Stromal cell of bone marrow (primary cell): ENCODE results near the gene GHR.
"Not testable (repeated sequence)": the region's sequence is repeated elsewhere in the genome, so short reads cannot be mapped to it uniquely, and the experiment has no call there.

Experiments used
- DNase-seq: peaks from one replicate; pipeline ENCODE4 v3.0.0-alpha.2; 2012; ENCODE audit warnings: low read depth

Gene GHR

DNA sequence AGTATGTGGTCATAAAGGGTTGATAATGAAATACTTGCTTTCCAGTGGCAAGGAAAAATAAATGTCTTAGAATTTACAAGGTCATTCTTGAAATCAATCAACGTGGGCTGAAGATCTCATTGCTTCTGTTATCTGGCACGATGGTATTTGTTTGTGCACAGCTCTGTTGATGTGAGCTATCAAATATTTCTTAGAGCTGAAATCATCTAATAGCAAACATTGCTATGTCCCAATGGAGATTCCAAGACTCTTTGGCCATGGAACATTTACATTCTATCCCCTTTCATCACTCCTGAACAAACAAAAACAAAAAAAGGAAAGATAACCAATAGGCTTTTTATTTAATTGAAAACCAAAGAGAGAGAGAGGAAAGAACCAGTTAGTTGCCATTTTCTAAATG lies 221.9 kb downstream of the GHR start:
- DNase-seq: no peak

- DNase-seq: no peak
Observed at GRCh38 chr5:42648036-42648435, 224.8 kb downstream of the GHR start.

DNA sequence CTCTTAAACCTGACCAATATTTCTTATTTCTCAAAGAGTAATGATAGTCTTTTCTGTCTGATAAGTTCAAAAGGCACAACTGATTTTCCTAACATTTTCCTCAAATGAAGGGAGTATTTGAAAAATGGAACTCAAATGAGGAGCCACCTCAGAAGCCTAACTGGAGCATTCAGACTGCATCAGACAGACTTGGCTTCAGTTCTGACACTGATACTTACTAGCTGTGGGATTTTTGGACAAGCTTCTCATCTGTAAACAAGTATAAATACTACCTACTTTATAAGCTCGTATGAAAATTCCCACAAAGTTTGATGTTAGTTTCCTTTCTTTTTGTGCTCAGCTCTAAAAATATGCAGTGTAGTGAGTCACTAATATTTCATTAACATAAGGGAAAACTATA lies 225.7 kb downstream of the GHR start:
- DNase-seq: no peak

DNA sequence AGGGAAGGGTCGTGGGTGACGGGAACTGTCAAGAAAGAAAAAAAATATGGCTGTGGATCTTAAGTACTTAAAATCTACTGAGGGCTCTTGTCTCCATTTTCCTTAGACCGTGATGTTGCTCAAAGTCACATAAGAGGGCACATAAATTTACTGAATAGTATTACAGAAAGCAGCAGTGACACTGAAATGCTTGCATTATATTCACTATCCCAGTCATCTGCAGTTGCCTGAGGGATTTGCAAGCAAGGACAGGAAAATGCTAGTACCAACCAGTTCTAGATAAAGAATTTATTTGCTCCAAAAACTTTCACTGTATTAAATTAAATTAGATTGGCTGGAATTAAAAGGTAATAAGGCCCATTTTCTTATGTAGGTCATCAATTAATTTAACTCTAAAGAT lies 226.8 kb downstream of the GHR start:
- no peak for DNase-seq

DNA sequence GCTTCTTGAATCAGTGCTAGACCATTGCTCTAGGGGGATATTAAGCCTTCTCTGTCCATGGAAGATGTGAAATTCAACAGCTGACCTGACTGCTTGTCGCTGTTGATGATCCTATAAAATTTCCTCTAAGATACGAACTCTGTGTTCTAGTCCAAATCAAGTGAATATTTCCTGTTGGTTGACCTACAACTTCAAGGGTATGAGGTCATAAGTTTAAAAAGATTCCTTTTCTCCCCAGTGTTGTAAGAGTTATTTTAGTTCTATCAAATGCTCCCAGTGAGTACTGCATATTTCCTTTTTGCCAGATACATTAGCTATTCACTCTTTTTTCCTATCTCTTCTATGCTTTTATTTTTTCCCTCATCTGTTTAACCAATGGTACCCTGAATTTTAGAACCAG lies 230.5 kb downstream of the GHR start:
- DNase-seq: no peak

DNA sequence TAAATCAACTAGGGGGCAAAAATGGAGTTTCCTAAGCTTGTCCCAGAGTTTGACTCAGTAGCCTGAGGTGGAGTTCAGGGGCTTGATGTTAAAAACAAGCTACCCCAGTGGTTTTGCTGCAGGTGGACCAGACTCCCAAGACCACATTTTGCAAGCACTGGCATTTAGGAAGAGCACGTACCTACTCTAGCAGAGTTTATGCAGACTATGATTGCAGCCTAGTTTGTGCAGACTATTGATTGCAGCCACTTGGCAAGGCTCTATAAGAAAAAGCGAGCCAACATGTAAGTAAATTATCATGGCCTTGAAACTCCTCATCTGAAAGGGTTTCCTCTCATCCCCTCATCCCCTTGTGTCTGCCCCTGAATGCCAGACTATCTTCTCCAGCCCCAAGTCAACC lies 231.4 kb downstream of the GHR start:
- no peak for DNase-seq

- DNase-seq: no peak
Observed at GRCh38 chr5:42655982-42656650, 232.9 kb downstream of the GHR start.

- DNase-seq: no peak
Observed at GRCh38 chr5:42656651-42657015, 233.4 kb downstream of the GHR start.

DNA sequence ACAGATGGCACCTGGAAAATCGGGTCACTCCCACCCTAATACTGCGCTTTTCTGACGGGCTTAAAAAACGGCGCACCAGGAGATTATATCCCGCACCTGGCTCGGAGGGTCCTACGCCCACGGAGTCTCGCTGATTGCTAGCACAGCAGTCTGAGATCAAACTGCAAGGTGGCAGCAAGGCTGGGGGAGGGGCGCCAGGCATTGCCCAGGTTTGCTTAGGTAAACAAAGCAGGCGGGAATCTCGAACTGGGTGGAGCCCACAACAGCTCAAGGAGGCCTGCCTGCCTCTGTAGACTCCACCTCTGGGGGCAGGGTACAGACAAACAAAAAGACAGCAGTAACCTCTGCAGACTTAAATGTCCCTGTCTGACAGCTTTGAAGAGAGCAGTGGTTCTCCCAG lies 236.6 kb downstream of the GHR start:
- not testable (repeated sequence) for DNase-seq

DNA sequence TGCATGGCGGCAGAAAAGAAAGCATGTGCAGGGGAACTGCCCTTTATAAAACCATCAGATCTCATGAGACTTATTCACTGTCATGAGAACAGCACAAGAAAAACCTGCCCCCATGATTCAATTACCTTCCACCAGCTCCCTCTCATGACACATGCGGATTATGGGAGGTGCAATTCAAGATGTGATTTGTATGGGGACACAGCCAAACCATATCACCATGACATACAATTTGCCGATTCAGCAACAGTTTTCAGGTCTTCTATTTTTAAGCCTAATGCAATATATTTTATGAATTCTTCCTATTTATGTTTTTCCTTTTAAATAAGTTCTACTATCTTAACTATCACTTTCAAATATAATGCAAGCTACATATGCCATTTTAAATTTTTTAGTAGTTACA lies 242.6 kb downstream of the GHR start:
- DNase-seq: no peak

- DNase-seq: no peak
Observed at GRCh38 chr5:42666869-42667268, 243.6 kb downstream of the GHR start.

GRCh38 chr5:42668254-42668653 lies 245.0 kb downstream of the GHR start:
- no peak for DNase-seq

- no peak for DNase-seq
Observed at GRCh38 chr5:42672925-42673324, 249.7 kb downstream of the GHR start.

DNA sequence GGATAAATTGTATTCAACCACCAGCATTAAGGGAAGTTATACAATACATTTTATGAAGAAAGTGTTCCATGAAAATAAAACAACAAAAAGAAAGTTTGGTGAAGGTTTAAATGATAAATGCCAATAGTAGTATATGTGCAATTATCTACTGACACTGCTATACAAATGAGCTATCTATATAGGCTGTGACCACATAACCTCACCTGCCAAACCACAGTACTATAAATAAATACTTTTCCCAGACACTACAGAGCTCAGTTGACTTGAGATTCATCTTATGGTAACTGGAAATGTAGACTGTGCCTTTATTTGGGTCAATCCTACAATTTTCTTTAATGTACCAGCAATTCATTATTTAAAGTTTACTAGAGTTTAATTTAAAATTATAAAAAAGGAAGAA lies 252.4 kb downstream of the GHR start:
- no peak for DNase-seq

GRCh38 chr5:42676362-42676761 lies 253.1 kb downstream of the GHR start:
- no peak for DNase-seq

DNA sequence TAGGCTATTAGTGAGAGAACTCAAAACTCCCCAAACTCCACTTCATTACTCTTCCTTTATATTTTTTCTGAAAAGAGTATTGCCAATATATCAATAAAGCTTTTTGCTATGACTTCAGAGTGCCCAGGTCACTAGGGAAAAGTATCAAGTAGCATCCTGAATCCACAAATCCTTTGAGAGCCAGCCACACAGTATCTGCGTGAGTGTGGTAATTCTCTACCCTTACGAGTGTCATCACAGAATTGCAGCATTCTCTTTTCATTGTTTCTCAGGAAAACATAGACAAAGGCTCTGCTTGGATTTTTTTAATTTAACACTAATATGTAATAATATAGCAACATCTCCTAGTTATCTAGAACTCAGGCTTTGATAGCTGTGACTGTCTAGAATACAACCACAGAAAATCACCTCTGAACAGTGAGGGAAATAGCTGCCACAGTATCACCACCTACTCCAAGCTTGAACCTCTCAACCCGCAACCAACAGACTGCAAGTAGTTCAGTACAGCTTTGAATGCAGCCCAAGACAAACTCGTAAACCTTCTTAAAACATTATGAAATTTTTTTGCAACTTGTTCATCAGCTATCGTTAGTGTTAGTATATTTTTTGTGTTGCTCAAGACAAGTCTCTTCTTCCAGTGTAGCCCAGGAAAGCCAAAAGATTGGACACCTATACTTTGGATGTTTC lies 254.1 kb downstream of the GHR start:
- DNase-seq: no peak

- no peak for DNase-seq
Observed at GRCh38 chr5:42680046-42680445, 256.8 kb downstream of the GHR start.

DNA sequence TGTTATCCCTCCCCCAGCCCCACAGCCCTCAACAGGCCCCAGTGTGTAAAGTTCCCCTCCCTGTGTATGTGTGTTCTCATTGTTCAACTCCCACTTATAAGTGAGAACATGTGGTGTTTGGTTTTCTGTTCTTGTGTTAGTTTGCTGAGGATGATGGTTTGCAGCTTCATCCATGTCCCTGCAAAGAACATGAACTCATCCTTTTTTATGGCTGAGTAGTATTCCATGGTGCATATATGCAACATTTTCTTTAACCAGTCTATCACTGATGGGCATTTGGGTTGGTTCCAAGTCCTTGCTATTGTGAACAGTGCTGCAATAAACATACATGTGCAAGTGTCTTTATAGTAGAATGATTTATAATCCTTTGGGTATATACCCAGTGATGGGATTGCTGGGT lies 261.8 kb downstream of the GHR start:
- not testable (repeated sequence) for DNase-seq

GRCh38 chr5:42689391-42689790 lies 266.2 kb downstream of the GHR start:
- DNase-seq: no peak

DNA sequence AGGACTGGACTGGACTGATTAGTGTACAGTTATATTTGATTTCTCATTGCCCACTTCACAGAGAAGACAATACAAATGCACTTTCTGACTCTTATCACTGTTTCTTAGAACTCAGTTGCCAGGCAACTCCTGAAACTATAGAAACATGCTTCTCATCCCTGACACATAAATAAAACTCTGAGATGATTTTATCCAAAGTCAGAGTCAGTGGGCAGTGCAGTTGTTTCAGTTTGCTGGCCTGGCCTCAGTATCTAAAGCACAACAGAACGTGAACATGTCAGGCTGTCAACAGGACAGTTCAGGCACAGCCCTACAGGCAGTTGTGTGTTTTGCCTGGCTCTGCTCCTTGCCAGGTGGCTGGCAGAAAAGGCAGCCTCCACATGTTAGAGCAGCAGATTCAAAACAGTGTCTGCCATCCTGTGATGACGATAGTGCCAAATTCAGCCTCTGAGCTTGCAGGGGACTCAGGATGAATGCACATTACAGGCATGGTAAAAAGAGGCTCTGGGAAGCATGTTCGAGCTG lies 268.2 kb downstream of the GHR start:
- peak; percentile 45 for DNase-seq

DNA sequence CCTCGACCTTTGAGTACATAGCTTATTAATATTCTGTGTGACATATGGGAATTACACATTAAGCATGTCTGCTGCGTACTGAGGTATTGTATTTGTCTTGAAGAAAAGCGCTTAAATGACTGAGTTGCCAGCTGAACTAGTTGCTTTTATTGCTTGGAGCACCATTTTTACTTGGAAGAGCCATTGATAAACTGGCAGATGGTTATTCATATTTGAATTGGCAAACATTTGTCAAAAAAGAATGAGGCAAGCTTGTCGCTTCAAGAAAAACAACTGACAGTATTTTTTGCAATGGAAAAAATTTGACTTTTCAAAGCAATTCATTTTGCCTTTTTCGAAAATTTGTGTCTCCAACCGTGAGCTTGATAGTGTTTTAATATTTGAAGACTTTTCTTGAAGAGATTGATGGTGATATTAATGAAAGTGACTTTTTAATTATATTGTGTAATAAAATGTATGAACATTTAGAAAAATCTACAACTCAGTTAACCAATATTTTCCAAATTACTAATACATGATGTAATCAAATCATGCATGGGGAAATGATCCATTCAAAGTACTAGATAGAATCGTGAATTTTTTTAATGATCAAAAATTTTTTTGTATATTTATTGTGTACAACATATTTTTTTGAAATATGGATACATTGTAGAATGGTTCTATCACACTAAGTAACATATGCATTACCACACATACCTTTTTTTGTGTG lies 278.3 kb downstream of the GHR start:
- DNase-seq: no peak

DNA sequence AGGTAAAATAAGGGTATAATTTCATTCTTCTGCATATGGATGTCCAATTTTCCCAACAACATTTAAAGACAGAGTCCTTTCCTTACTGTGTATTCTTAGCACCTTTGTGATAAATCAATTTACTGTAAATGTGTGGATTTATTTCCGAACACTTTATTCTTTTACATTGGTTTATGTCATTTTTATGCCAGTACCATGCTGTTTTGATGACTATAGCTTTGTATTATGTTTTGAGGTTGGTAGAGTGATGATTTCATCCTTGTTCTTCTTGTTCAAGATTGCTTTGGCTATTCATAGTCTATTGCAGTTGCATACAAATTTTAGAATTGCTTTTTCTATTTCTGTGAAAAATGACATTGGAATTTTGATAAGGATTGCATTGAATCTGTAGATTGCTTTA lies 280.0 kb downstream of the GHR start:
- no peak for DNase-seq

- peak; percentile 74 for DNase-seq
Observed at GRCh38 chr5:42715785-42716184, 292.5 kb downstream of the GHR start.
